ENCODE data around the gene CINP. TPM values are rescaled to one million over a fixed set of nuclear protein-coding genes. Genes with fewer than 3 reads are reported as not detected.
"Not testable (repeated sequence)": the region's sequence is repeated elsewhere in the genome, so short reads cannot be mapped to it uniquely, and the experiment has no call there.

The CINP gene
- total RNA-seq, 1 donor from 2014 or later = 27.4 TPM

- intact Hi-C loops (cut with micrococcal nuclease) = loop anchor here (2.0 kb wide), 1 partner anchor 196 kb away; no protein-coding TSS in a partner anchor
Measured at GRCh38 chr14:102320671-102321455, 41.8 kb downstream of the CINP start.

- intact Hi-C loops (cut with micrococcal nuclease) = loop anchor here (2.0 kb wide), 1 partner anchor 197 kb away; no protein-coding TSS in a partner anchor
Measured at GRCh38 chr14:102320033-102320660, 42.5 kb downstream of the CINP start.

GRCh38 chr14:102319351-102320032 is 43.2 kb downstream of the CINP start, which contains the start of gene ZNF839:
Gene ZNF839 (plus strand): TSS chr14:102319746. CDS start chr14:102319766, 20 bp downstream.
- intact Hi-C loops (cut with micrococcal nuclease) = loop anchor here (1.0 to 10.0 kb wide), 10 partner anchors 15 to 597 kb away; partner anchors contain the start of genes CINP, DYNC1H1, MOK and TECPR2

- intact Hi-C loops (cut with micrococcal nuclease) = loop anchor here (1.0 to 10.0 kb wide), 9 partner anchors 14 to 597 kb away; partner anchors contain the start of genes CINP, DYNC1H1, MOK and TECPR2
Measured at GRCh38 chr14:102318781-102319276, 43.9 kb downstream of the CINP start.

- intact Hi-C loops (cut with micrococcal nuclease) = loop anchor here (2.0 to 10.0 kb wide), 8 partner anchors 13 to 595 kb away; partner anchors contain the start of genes MOK, PPP2R5C, RCOR1 and TRAF3
Measured at GRCh38 chr14:102317564-102318248, 45.0 kb downstream of the CINP start.

GRCh38 chr14:102316743-102317563 is 45.7 kb downstream of the CINP start:
- intact Hi-C loops (cut with micrococcal nuclease) = loop anchor here (1.0 to 10.0 kb wide), 7 partner anchors 208 to 595 kb away; partner anchors contain the start of genes PPP2R5C, RCOR1 and TRAF3

GRCh38 chr14:102316338-102316742 is 46.4 kb downstream of the CINP start:
- intact Hi-C loops (cut with micrococcal nuclease) = loop anchor here (1.0 to 10.0 kb wide), 7 partner anchors 208 to 594 kb away; partner anchors contain the start of genes PPP2R5C, RCOR1 and TRAF3

GRCh38 chr14:102315121-102315520 is 47.6 kb downstream of the CINP start:
- intact Hi-C loops (cut with micrococcal nuclease) = loop anchor here (2.0 to 10.0 kb wide), 5 partner anchors 228 to 608 kb away; partner anchors contain the start of genes HSP90AA1 and TRAF3

- intact Hi-C loops (cut with micrococcal nuclease) = loop anchor here (1.0 to 10.0 kb wide), 11 partner anchors 9 to 608 kb away; partner anchors contain the start of genes HSP90AA1, MOK, TRAF3 and WDR20
Measured at GRCh38 chr14:102314242-102315011, 48.3 kb downstream of the CINP start.

GRCh38 chr14:102304611-102305506 is 57.8 kb downstream of the CINP start, which contains the start of gene MOK:
Gene MOK (minus strand): TSS chr14:102305164. CDS start chr14:102304968, 196 bp downstream.
- intact Hi-C loops (cut with micrococcal nuclease) = loop anchor here (1.0 to 2.0 kb wide), 7 partner anchors 9 to 357 kb away; partner anchors contain the start of genes CINP, DYNC1H1, TECPR2 and WDR20

GRCh38 chr14:102303664-102304063 is 59.0 kb downstream of the CINP start:
- intact Hi-C loops (cut with micrococcal nuclease) = loop anchor here (2.0 kb wide), 2 partner anchors 15 to 69 kb away; partner anchors contain the start of gene ZNF839

- intact Hi-C loops (cut with micrococcal nuclease) = not testable (repeated sequence)
Measured at GRCh38 chr14:102298303-102299070, 64.2 kb downstream of the CINP start.
